Panc1 (cell line): Measurements from ENCODE around the gene MORC2. TPM values are rescaled to one million over a fixed set of nuclear protein-coding genes. Genes with fewer than 3 reads are reported as not detected.

Experiments
- ATAC-seq: fragments of 200-7000 bp; cut with Tn5 transposase; 2 replicates; pipeline ENCODE4 v1.9.1; 2020; ENCODE audit warnings: mild to moderate bottlenecking, moderate library complexity
- Bru-seq: library from RNA; stranded (reverse); fragments of 400-500 nt; gene quantifications from one replicate; lab custom pipeline; 2021; lab: Mats Ljungman, UMichigan
- BruChase-seq, 2 experiments: library from RNA; stranded (reverse); fragments of 400-500 nt; gene quantifications; one replicate each; lab custom pipeline; 2021; lab: Mats Ljungman, UMichigan
- BruUV-seq: library from RNA; stranded (reverse); fragments of 400-500 nt; replicated peaks from 2 replicates; lab custom pipeline; 2021; lab: Mats Ljungman, UMichigan
- CTCF ChIA-PET: fragments of 300-600 bp; sonication (Branson Sonifier 250); formaldehyde crosslinking; loops from one replicate; lab custom pipeline; 2022; ENCODE audit warnings: antibody characterized with exemption; lab: Charles Lee
- POLR2A ChIA-PET: fragments of 300-600 bp; sonication (Branson Sonifier 250); formaldehyde crosslinking; loops from one replicate; lab custom pipeline; 2022; ENCODE audit warnings: antibody characterized with exemption; lab: Charles Lee
- DNase-seq: peaks from one replicate; pipeline ENCODE4 v3.0.0-alpha.2; 2010; ENCODE audit warnings: low read depth, low spot score
- H3K27ac ChIP-seq: 2 replicates; pipeline ENCODE4 v1.5.1; 2011; ENCODE audit warnings: mild to moderate bottlenecking, low read length, inconsistent platforms
- H3K27me3 ChIP-seq: fragments of 200-500 bp; sonication (Bioruptor generic); 2 replicates; pipeline ENCODE4 v1.6.0; 2014; ENCODE audit warnings: low read length, inconsistent platforms; ENCODE audit not compliant: control insufficient read depth, insufficient read depth
- H3K36me3 ChIP-seq: fragments of 200-500 bp; sonication (Bioruptor generic); 2 replicates; pipeline ENCODE4 v1.5.1; 2014; ENCODE audit warnings: inconsistent platforms, mild to moderate bottlenecking, low read length, moderate library complexity; ENCODE audit not compliant: control insufficient read depth, insufficient read depth
- H3K4me1 ChIP-seq: 2 replicates; pipeline ENCODE4 v1.5.1; 2011; ENCODE audit warnings: inconsistent platforms, mild to moderate bottlenecking, low read length, moderate library complexity; ENCODE audit not compliant: control insufficient read depth, insufficient read depth
- H3K4me3 ChIP-seq, 2 experiments: 2 replicates each; pipeline ENCODE4 v1.5.1; 2011 to 2012; ENCODE audit warnings: low read depth in 2 of 2, low read length in 2 of 2, mild to moderate bottlenecking in 2 of 2, inconsistent platforms in 1 of 2, moderate library complexity in 1 of 2
- H3K9me3 ChIP-seq: fragments of 200-500 bp; sonication (Bioruptor generic); 2 replicates; pipeline ENCODE4 v1.5.1; 2014; ENCODE audit warnings: low read depth, mild to moderate bottlenecking, inconsistent platforms, low read length, moderate library complexity; ENCODE audit not compliant: control insufficient read depth, insufficient read depth
- POLR2AphosphoS5 ChIP-seq: IDR thresholded peaks from 2 replicates; pipeline ENCODE4 v1.6.1; 2012; ENCODE audit warnings: mild to moderate bottlenecking, low read depth, low read length, moderate library complexity
- REST ChIP-seq, 2 experiments: IDR thresholded peaks; 2 replicates each; pipeline ENCODE4 v1.6.1; 2011 to 2012; ENCODE audit warnings: low read depth in 2 of 2, control low read depth in 1 of 2, low read length in 1 of 2, mild to moderate bottlenecking in 1 of 2, moderate library complexity in 1 of 2; ENCODE audit not compliant: insufficient read depth in 1 of 2
- SIN3A ChIP-seq: IDR thresholded peaks from 2 replicates; pipeline ENCODE4 v1.6.1; 2012; ENCODE audit warnings: low read depth, mild to moderate bottlenecking, low read length, moderate library complexity, borderline replicate concordance; ENCODE audit not compliant: insufficient read depth
- TCF7L2 ChIP-seq: IDR thresholded peaks from 2 replicates; pipeline ENCODE4 v1.6.1; 2011; ENCODE audit warnings: mild to moderate bottlenecking, low read depth, low read length, inconsistent platforms
- in situ Hi-C: cut with HindIII; loops from 2 replicates; pipeline ENCODE4 v1.10.0; 2016; ENCODE audit warnings: low sequenced_read_pairs, low pct_unique_long_range_greater_than_20kb
- intact Hi-C: fragments of 100-400 bp; cut with micrococcal nuclease; formaldehyde crosslinking; loops from one replicate; pipeline ENCODE4 v1.10.0; 2022; ENCODE audit not compliant: unreplicated experiment
- long read RNA-seq: library from polyadenylated mRNA; unstranded; transcript quantifications from one replicate; pipeline ENCODE4 v2.0.0, GENCODE V29; 2021; ENCODE audit not compliant: unreplicated experiment
- polyA plus RNA-seq: library from polyadenylated mRNA; unstranded; fragments of >200 nt; gene quantifications from one replicate; pipeline ENCODE4 v1.2.1, GENCODE V29; 2012; ENCODE audit warnings: missing spikeins; ENCODE audit not compliant: insufficient read length
- total RNA-seq: library from RNA; stranded (reverse); gene quantifications from one replicate; pipeline ENCODE4 v1.2.1, GENCODE V29; 2021; ENCODE audit not compliant: unreplicated experiment
- TF ChIP-seq, protein P1 (sequence below): fragments of 450-650 bp; IDR thresholded peaks from 2 replicates; pipeline ENCODE4 v1.5.1; 2017; ENCODE audit warnings: mild to moderate bottlenecking

Gene MORC2
- total RNA-seq: 31.5 TPM
- polyA plus RNA-seq: 38.2 TPM
- percentile 78 among the genes with signal in this experiment for Bru-seq, nascent RNA
- BruChase-seq, experiment 1, labeled RNA remaining after a 2-hour chase: percentile 85 among the genes with signal in this experiment
- BruChase-seq, experiment 2, labeled RNA remaining after a 6-hour chase: percentile 86 among the genes with signal in this experiment
- long read RNA-seq, full-length matches to known transcripts: 12 of 42 reads
- long read RNA-seq, partial matches to known transcripts: 17 of 42 reads
- long read RNA-seq, other reads (novel, unspliced or antisense): 13 of 42 reads

- peak within 1 kb of the TSS; percentile 91 for H3K27ac ChIP-seq
- intact Hi-C loops: loop anchor here (2.0 kb wide), 1 partner anchor 117 kb away; no protein-coding TSS in a partner anchor
- in situ Hi-C loops: no loop called here
- H3K4me3 ChIP-seq: peak within 1 kb of the TSS; percentile 68 to 92
- H3K36me3 ChIP-seq: peaks cover 21% of the 10 kb centered on the region
- TF ChIP-seq TCF7L2: no peak
- ATAC-seq (peak; percentile 67), DNase-seq (no peak)
- peaks cover 30% of the 10 kb centered on the region for H3K9me3 ChIP-seq
- no peaks in the 10 kb centered on the region for H3K27me3 ChIP-seq
- POLR2A ChIA-PET: interaction anchor here (0.5 to 1.0 kb wide), 6 partner anchors 15 to 189 kb away, joined by 3 to 11 read pairs (median 4); no protein-coding TSS in a partner anchor
- CTCF ChIA-PET: no interaction called here
- peaks cover 14% of the 10 kb centered on the region; the same call in 1 of the 2 replicates for H3K4me1 ChIP-seq
- no TSS peak for BruUV-seq
Observed at GRCh38 chr22:30968015-30968923, at the start of gene MORC2. TSS of gene MORC2 (minus strand) at chr22:30968774. CDS start at chr22:30967889, 885 bp downstream.

- no peak overlapping the region for H3K27ac ChIP-seq
- in situ Hi-C loops: no loop called here
- H3K4me1 ChIP-seq: no peaks in the 10 kb centered on the region
- ChIA-PET POLR2A (interaction anchor here (1.0 kb wide), 1 partner anchor 11 kb away, joined by 3 read pairs; no protein-coding TSS in a partner anchor), CTCF (no interaction called here)
- DNase-seq (no peak), ATAC-seq (no peak)
- intact Hi-C loops: no loop called here
- TF ChIP-seq TCF7L2 (no peak), REST (IDR thresholded peaks at IDR 0.05; ENCODE audit: insufficient read depth in 1 of 2, low read depth in 2 of 2, low read length in 1 of 2) (no peak), POLR2AphosphoS5 (no peak), SIN3A (no peak)
- TF ChIP-seq, protein P1, sequence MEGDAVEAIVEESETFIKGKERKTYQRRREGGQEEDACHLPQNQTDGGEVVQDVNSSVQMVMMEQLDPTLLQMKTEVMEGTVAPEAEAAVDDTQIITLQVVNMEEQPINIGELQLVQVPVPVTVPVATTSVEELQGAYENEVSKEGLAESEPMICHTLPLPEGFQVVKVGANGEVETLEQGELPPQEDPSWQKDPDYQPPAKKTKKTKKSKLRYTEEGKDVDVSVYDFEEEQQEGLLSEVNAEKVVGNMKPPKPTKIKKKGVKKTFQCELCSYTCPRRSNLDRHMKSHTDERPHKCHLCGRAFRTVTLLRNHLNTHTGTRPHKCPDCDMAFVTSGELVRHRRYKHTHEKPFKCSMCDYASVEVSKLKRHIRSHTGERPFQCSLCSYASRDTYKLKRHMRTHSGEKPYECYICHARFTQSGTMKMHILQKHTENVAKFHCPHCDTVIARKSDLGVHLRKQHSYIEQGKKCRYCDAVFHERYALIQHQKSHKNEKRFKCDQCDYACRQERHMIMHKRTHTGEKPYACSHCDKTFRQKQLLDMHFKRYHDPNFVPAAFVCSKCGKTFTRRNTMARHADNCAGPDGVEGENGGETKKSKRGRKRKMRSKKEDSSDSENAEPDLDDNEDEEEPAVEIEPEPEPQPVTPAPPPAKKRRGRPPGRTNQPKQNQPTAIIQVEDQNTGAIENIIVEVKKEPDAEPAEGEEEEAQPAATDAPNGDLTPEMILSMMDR: no peak
- H3K27me3 ChIP-seq: no peaks in the 10 kb centered on the region
- BruUV-seq: no TSS peak
- H3K9me3 ChIP-seq: no peaks in the 10 kb centered on the region; the same call in 1 of the 2 replicates
- H3K36me3 ChIP-seq: no peaks in the 10 kb centered on the region
- no peak overlapping the region for H3K4me3 ChIP-seq
Observed at GRCh38 chr22:31005535-31005934, 37.0 kb upstream of the MORC2 start.
